B cell (primary cell): ENCODE measurements around the gene SSU72. TPM values are rescaled to one million over a fixed set of nuclear protein-coding genes. Genes with fewer than 3 reads are reported as not detected.
"Not testable (repeated sequence)": the region's sequence is repeated elsewhere in the genome, so short reads cannot be mapped to it uniquely, and the experiment has no call there.

Experiments used
- ATAC-seq: fragments of 200-7000 bp; cut with Tn5 transposase; one replicate; pipeline ENCODE4 v1.10.0; 2021; ENCODE audit warnings: low read depth, mild to moderate bottlenecking, moderate number of reproducible peaks, moderate library complexity
- CTCF ChIA-PET: fragments of 350-600 bp; sonication (Branson Sonifier 250); formaldehyde crosslinking; loops from one replicate; lab custom pipeline; 2021; ENCODE audit warnings: antibody characterized with exemption, inconsistent platforms; lab: Charles Lee
- POLR2A ChIA-PET: fragments of 350-600 bp; sonication (Branson Sonifier 250); formaldehyde crosslinking; loops from one replicate; lab custom pipeline; 2021; ENCODE audit warnings: antibody characterized with exemption; lab: Charles Lee
- DNase-seq: peaks from one replicate; pipeline ENCODE4 v3.0.0; 2013
- H2AFZ ChIP-seq: 2 replicates; pipeline ENCODE4 v1.6.1; 2012; ENCODE audit warnings: mild to moderate bottlenecking, low read depth, low read length; ENCODE audit not compliant: insufficient read depth, poor library complexity, severe bottlenecking
- H3K27ac ChIP-seq, 2 donors: 1 replicate in 1 of 2; 2 replicates in 1 of 2; pipeline ENCODE4 v1.5.1; 2012 to 2013; ENCODE audit warnings: low read length in 2 of 2, mild to moderate bottlenecking in 2 of 2, moderate library complexity in 1 of 2
- H3K27me3 ChIP-seq, 4 experiments: fragments of 200-600 bp in 1 of 4; sonication (generic) in 1 of 4; replicated peaks in 1 of 4; 1 replicate in 2 of 4; 2 replicates in 2 of 4; pipeline versions ENCODE4 v1.6.1 to v1.7.0; 2013 to 2016; ENCODE audit warnings: low read length in 3 of 4, mild to moderate bottlenecking in 2 of 4, mixed read lengths in 1 of 4, moderate library complexity in 1 of 4; ENCODE audit not compliant: insufficient read depth in 4 of 4, control insufficient read depth in 3 of 4; ENCODE audit errors: control extremely low read depth in 1 of 4
- H3K36me3 ChIP-seq, 2 experiments: replicated peaks in 1 of 2; 1 replicate in 1 of 2; 2 replicates in 1 of 2; pipeline versions ENCODE4 v1.6.1 to v1.7.1; 2013; ENCODE audit warnings: low read length in 1 of 2; ENCODE audit not compliant: insufficient read depth in 2 of 2, control insufficient read depth in 1 of 2; ENCODE audit errors: control extremely low read depth in 1 of 2, extremely low read depth in 1 of 2
- H3K4me1 ChIP-seq, 2 donors: fragments of 200-600 bp in 1 of 2; sonication (generic) in 1 of 2; 1 replicate in 1 of 2; 2 replicates in 1 of 2; pipeline versions ENCODE4 v1.5.1 to v1.6.1; 2013 to 2017; ENCODE audit warnings: low read length in 2 of 2; ENCODE audit not compliant: control insufficient read depth in 2 of 2, insufficient read depth in 2 of 2
- H3K4me2 ChIP-seq: replicated peaks from 2 replicates; pipeline ENCODE3; 2012; ENCODE audit warnings: mild to moderate bottlenecking, low read depth, low read length; ENCODE audit not compliant: poor library complexity, severe bottlenecking
- H3K4me3 ChIP-seq, 5 experiments: fragments of 200-600 bp in 1 of 5; sonication (generic) in 1 of 5; 1 replicate in 3 of 5; 2 replicates in 2 of 5; pipeline versions ENCODE4 v1.5.1 to v1.7.0; 2011 to 2016; ENCODE audit warnings: low read length in 4 of 5, mild to moderate bottlenecking in 4 of 5, low read depth in 2 of 5, control low read depth in 1 of 5, moderate library complexity in 1 of 5; ENCODE audit not compliant: insufficient read depth in 1 of 5; ENCODE audit errors: control extremely low read depth in 1 of 5, extremely low read depth in 1 of 5
- H3K79me2 ChIP-seq: fragments of 200-600 bp; sonication (generic); one replicate; pipeline ENCODE4 v1.6.0; 2016; ENCODE audit warnings: low read length; ENCODE audit not compliant: control insufficient read depth, insufficient read depth
- H3K9ac ChIP-seq: fragments of 200-600 bp; sonication (generic); 2 replicates; pipeline ENCODE4 v1.6.1; 2017; ENCODE audit warnings: mild to moderate bottlenecking, low read length, moderate library complexity
- H3K9me3 ChIP-seq, 3 donors: one replicate each; pipeline versions ENCODE4 v1.6.1 to v1.7.1; 2013; ENCODE audit warnings: low read length in 2 of 3; ENCODE audit not compliant: control insufficient read depth in 2 of 3, insufficient read depth in 1 of 3; ENCODE audit errors: control extremely low read depth in 1 of 3
- H4K20me1 ChIP-seq: 2 replicates; pipeline ENCODE4 v1.6.0; 2012; ENCODE audit warnings: mild to moderate bottlenecking, low read length; ENCODE audit not compliant: insufficient read depth, control insufficient read depth, poor library complexity, severe bottlenecking
- H3K27ac Mint-ChIP-seq: one replicate; pipeline ENCODE4 v1.8.0; 2021; ENCODE audit warnings: mixed read lengths
- H3K27me3 Mint-ChIP-seq: one replicate; pipeline ENCODE4 v1.8.0; 2021; ENCODE audit warnings: mixed read lengths
- H3K4me1 Mint-ChIP-seq: one replicate; pipeline ENCODE4 v1.8.0; 2021; ENCODE audit warnings: mixed read lengths
- H3K4me3 Mint-ChIP-seq: one replicate; pipeline ENCODE4 v1.8.0; 2021; ENCODE audit warnings: mixed read lengths
- H3K9me3 Mint-ChIP-seq: one replicate; pipeline ENCODE4 v1.8.0; 2022; ENCODE audit warnings: mixed read lengths; ENCODE audit not compliant: insufficient read depth
- CTCF ChIP-seq: fragments of 200-600 bp; IDR thresholded peaks from one replicate; pipeline ENCODE4 v1.8.0; 2022; ENCODE audit warnings: antibody characterized with exemption, mild to moderate bottlenecking
- EZH2 ChIP-seq: IDR thresholded peaks from 2 replicates; pipeline ENCODE4 v1.6.1; 2012; ENCODE audit warnings: borderline replicate concordance, low read depth, mild to moderate bottlenecking, moderate library complexity, low read length; ENCODE audit not compliant: insufficient read depth, poor library complexity, severe bottlenecking
- WGBS: methylation state at CpG from one replicate; pipeline ENCODE4 v1.1.5; 2013; ENCODE audit warnings: missing lambda C conversion rate; ENCODE audit not compliant: insufficient coverage; 5-methylcytosine and 5-hydroxymethylcytosine counted together
- intact Hi-C: fragments of 100-400 bp; cut with micrococcal nuclease; formaldehyde crosslinking; loops from one replicate; pipeline ENCODE4 v1.10.0; 2022
- polyA plus RNA-seq: library from polyadenylated mRNA; depleted of rRNA; stranded (reverse); fragments of >200 nt; gene quantifications from 2 replicates; pipeline ENCODE4 v1.2.3, GENCODE V29; 2012
- total RNA-seq, 2 donors: library from RNA; stranded (reverse); fragments of 120-200 nt in 1 of 2; gene quantifications; 1 replicate in 1 of 2; 2 replicates in 1 of 2; pipeline versions ENCODE4 v1.2.3 to v1.2.4, GENCODE V29; 2013 to 2022

Gene SSU72
- total and polyA plus RNA-seq, 2 donors (not counting 1 experiment from before 2014, with no cell fraction given): 86.8 to 112 TPM

DNA sequence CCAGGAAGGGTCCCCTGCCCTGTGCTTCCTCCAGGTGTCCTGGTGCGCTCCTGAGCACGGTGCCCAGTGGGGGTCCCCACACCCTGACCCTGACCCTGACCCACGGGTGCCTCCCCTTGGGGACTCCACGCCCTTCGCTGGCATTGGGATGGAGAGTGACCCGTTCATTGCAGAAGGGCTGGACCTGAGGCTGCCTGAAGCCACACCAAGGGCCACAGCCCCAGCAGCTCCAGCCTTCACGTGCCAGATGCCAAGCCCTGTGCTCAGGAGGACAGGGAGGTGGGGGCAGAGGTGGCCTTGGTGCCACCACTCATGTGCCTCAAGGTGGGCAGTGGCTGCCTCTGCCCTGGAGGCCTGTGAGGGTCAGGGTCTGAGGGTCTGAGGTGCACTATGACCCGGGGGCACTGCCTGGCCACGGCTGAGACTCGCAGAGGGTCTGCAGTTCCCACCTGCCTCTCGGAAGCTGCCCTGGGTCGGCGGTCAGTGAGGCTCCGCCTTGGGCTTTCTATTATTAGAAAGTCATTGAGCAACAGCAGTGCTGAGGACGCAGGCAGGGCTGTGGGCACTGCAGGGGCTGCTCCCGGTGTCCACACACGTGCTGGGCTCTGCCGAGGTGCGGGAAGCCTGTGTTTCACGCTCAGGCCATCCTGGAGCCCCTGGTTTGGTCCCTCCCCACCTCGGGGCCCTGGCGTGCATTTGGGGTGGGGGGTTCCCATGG lies 41.3 kb downstream of the SSU72 start:
- H4K20me1 ChIP-seq, H3K27ac Mint-ChIP-seq, DNase-seq, intact Hi-C loops, H3K27me3 ChIP-seq, H3K4me2 ChIP-seq, ATAC-seq, H3K4me3 Mint-ChIP-seq, H3K4me1 Mint-ChIP-seq, H3K9me3 Mint-ChIP-seq, H3K27ac ChIP-seq, H3K79me2 ChIP-seq, H3K36me3 ChIP-seq, POLR2A ChIA-PET, CTCF ChIA-PET, H3K9ac ChIP-seq, H2AFZ ChIP-seq, H3K27me3 Mint-ChIP-seq, H3K4me1 ChIP-seq, H3K4me3 ChIP-seq: not testable (repeated sequence)
- H3K9me3 ChIP-seq: peaks cover 1 to 19% (median 4%) of the 10 kb centered on the region in 3 donors
- WGBS: 100% methylated on average over 6 of the region's 22 CpGs

DNA sequence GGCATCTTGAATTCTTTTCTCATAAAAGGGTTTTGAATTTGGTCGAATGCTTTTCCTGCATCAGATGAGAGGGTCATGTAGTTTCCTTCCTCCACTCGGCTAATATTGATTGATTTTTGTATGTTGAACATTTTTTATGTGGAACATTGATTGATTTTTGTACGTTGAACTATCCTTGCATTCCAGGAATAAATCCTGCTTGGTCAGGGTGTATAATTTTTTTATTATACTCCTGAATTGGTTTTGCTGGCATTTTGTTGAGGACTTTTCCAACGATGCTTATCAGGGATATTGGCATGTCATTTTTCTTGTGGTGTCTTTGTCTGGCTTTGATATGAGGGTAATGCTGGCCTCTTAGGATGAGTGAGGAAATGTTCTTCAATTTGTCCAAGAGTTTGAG lies 42.7 kb downstream of the SSU72 start:
- DNase-seq: no peak
- Histone ChIP-seq H3K27me3 (no peaks in the 10 kb centered on the region), H3K9me3 (peaks cover 1 to 19% (median 4%) of the 10 kb centered on the region in 3 donors), H3K9ac (no peak overlapping the region), H3K27ac (no peak overlapping the region), H3K4me1 (no peaks in the 10 kb centered on the region), H3K4me3 (no peak overlapping the region), H2AFZ (no peak overlapping the region), H3K79me2 (no peaks in the 10 kb centered on the region), H3K36me3 (peaks cover 0 to 5% of the 10 kb centered on the region in 2 experiments), H3K4me2 (no peak overlapping the region), H4K20me1 (no peaks in the 10 kb centered on the region)
- intact Hi-C loops: no loop called here
- TF ChIP-seq EZH2 (no peak), CTCF (no peak)
- ChIA-PET POLR2A (no interaction called here), CTCF (no interaction called here)
- Mint-ChIP-seq H3K27me3 (no peaks in the 10 kb centered on the region), H3K9me3 (peaks cover 4% of the 10 kb centered on the region), H3K4me1 (no peaks in the 10 kb centered on the region), H3K27ac (no peak overlapping the region), H3K4me3 (no peak overlapping the region)
- 92% methylated on average over 2 of the region's 4 CpGs for WGBS
- ATAC-seq: no peak
